Body of pancreas (tissue), 4 donors: ENCODE results near the gene MGLL. TPM values are rescaled to one million over a fixed set of nuclear protein-coding genes. Genes with fewer than 3 reads are reported as not detected.

Source experiments
- ATAC-seq: fragments of 150-250 bp; one replicate; pipeline ENCODE4 v1.9.1; 2016
- DNase-seq, 4 donors: peaks; one replicate each; pipeline ENCODE4 v3.0.0-alpha.2; 2019
- H3K27ac ChIP-seq, 4 donors: fragments of 200-600 bp; sonication (generic); 1 replicate in 3 of 4; 2 replicates in 1 of 4; pipeline versions ENCODE4 v1.5.1 to v1.6.1; 2016 to 2019; ENCODE audit warnings: mild to moderate bottlenecking in 1 of 4, mixed read lengths in 1 of 4, moderate library complexity in 1 of 4
- H3K27me3 ChIP-seq, 2 donors: fragments of 200-600 bp; sonication (generic); one replicate each; pipeline ENCODE4 v1.6.0; 2016; ENCODE audit warnings: mild to moderate bottlenecking in 1 of 2
- H3K36me3 ChIP-seq, 2 donors: fragments of 200-600 bp; sonication (generic); replicated peaks in 1 of 2; 2 replicates each; pipeline ENCODE4 v1.5.1; 2016; ENCODE audit warnings: low read depth in 2 of 2; ENCODE audit not compliant: insufficient read depth in 1 of 2
- H3K4me1 ChIP-seq: fragments of 200-600 bp; sonication (generic); one replicate; pipeline ENCODE4 v1.6.0; 2016
- H3K4me3 ChIP-seq, 2 donors: fragments of 200-600 bp; sonication (generic); 1 replicate in 1 of 2; 2 replicates in 1 of 2; pipeline ENCODE4 v1.5.1; 2016 to 2019
- H3K9me3 ChIP-seq, 3 donors: fragments of 200-600 bp; sonication (generic); 1 replicate in 2 of 3; 2 replicates in 1 of 3; pipeline ENCODE4 v1.5.1; 2016
- CTCF ChIP-seq, 7 experiments: fragments of 450-650 bp in 4 of 7; fragments of 200-600 bp in 3 of 7; sonication (generic) in 3 of 7; IDR thresholded peaks; one replicate each; pipeline ENCODE4 v1.5.1; 2016 to 2019; ENCODE audit warnings: antibody characterized with exemption in 7 of 7
- POLR2A ChIP-seq, 3 donors: fragments of 450-650 bp; IDR thresholded peaks; one replicate each; pipeline ENCODE4 v1.6.1; 2016; ENCODE audit warnings: antibody characterized with exemption in 3 of 3, mild to moderate bottlenecking in 2 of 3
- WGBS, 2 donors: methylation state at CpG; one replicate each; pipeline ENCODE4 v1.1.5; 2017; 5-methylcytosine and 5-hydroxymethylcytosine counted together
- intact Hi-C: fragments of 100-400 bp; cut with DNase I; formaldehyde crosslinking; loops from one replicate; pipeline ENCODE4 v1.15.1; 2023
- total RNA-seq, 2 donors: library from RNA; depleted of rRNA; stranded (reverse); fragments of >200 nt; gene quantifications; one replicate each; pipeline ENCODE4 v1.1.0, GENCODE V29; 2016

The MGLL gene
- total RNA-seq, 2 donors from 2014 or later: 14.8 to 20.2 TPM

GRCh38 chr3:127687228-127687737, 135.0 kb downstream of the MGLL start:
- no peak for DNase-seq
- ATAC-seq: no peak
- H3K27me3 ChIP-seq: no peaks in the 10 kb centered on the region
- H3K9me3 ChIP-seq: no peaks in the 10 kb centered on the region
- H3K4me1 ChIP-seq: no peaks in the 10 kb centered on the region
- no peak overlapping the region for H3K4me3 ChIP-seq
- TF ChIP-seq POLR2A (IDR thresholded peaks at IDR 0.05) (no peak), CTCF (IDR thresholded peaks at IDR 0.05) (no peak)
- no peaks in the 10 kb centered on the region for H3K36me3 ChIP-seq
- 81 to 90% methylated on average over 2 of the region's 2 CpGs for WGBS, 2 donors
- intact Hi-C loops: loop anchor here (10.0 kb wide), 1 partner anchor 112 kb away; no protein-coding TSS in a partner anchor
- H3K27ac ChIP-seq: no peak overlapping the region

DNA sequence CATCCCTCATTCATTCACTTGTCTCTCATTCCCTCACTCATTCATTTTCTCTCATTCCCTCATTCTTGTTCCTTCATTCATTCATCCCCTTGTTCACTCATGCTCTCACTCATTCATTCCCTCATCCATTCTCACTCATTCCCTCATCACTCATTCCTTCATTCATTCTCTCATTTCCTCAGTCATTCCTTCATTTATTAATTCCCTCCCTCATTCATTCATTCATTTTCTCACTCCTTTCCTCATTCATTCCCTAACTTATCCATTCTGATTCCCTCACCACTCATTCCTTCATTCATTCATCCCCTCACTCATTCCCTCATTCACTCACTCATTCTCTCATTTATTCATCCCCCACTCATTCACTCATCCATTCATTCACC, 135.8 kb downstream of the MGLL start:
- ATAC-seq: no peak
- H3K4me1 ChIP-seq: no peaks in the 10 kb centered on the region
- no peak overlapping the region for H3K4me3 ChIP-seq
- TF ChIP-seq POLR2A (IDR thresholded peaks at IDR 0.05) (no peak), CTCF (IDR thresholded peaks at IDR 0.05) (no peak)
- H3K36me3 ChIP-seq: no peaks in the 10 kb centered on the region
- no peak overlapping the region for H3K27ac ChIP-seq
- intact Hi-C loops: loop anchor here (10.0 kb wide), 1 partner anchor 112 kb away; no protein-coding TSS in a partner anchor
- DNase-seq: no peak
- no peaks in the 10 kb centered on the region for H3K27me3 ChIP-seq
- no peaks in the 10 kb centered on the region for H3K9me3 ChIP-seq

- no peak for ATAC-seq
- 89 to 90% methylated on average over 4 of the region's 4 CpGs for WGBS, 2 donors
- no peak for DNase-seq
Measured at GRCh38 chr3:127685708-127686511, 136.4 kb downstream of the MGLL start.

GRCh38 chr3:127684871-127685707, 137.2 kb downstream of the MGLL start:
- intact Hi-C loops: loop anchor here (10.0 kb wide), 1 partner anchor 110 kb away; no protein-coding TSS in a partner anchor
- H3K36me3 ChIP-seq: no peaks in the 10 kb centered on the region
- WGBS, 2 donors: 50 to 60% methylated on average over 11 to 21 of the region's 22 CpGs
- no peaks in the 10 kb centered on the region for H3K27me3 ChIP-seq
- no peaks in the 10 kb centered on the region for H3K4me1 ChIP-seq
- H3K27ac ChIP-seq: no peak overlapping the region
- TF ChIP-seq POLR2A (IDR thresholded peaks at IDR 0.05) (no peak), CTCF (IDR thresholded peaks at IDR 0.05) (no peak)
- ATAC-seq (no peak), DNase-seq (peak in 2 of 4 donors; percentile 2 to 5)
- H3K9me3 ChIP-seq: no peaks in the 10 kb centered on the region
- no peak overlapping the region for H3K4me3 ChIP-seq

More at GRCh38 chr3:127685708-127686511, 136.4 kb downstream of the MGLL start:
- Histone ChIP-seq H3K4me1 (no peaks in the 10 kb centered on the region), H3K9me3 (no peaks in the 10 kb centered on the region), H3K4me3 (no peak overlapping the region), H3K27ac (no peak overlapping the region), H3K36me3 (no peaks in the 10 kb centered on the region), H3K27me3 (no peaks in the 10 kb centered on the region)
- intact Hi-C loops: loop anchor here (10.0 kb wide), 1 partner anchor 111 kb away; no protein-coding TSS in a partner anchor
- TF ChIP-seq POLR2A (IDR thresholded peaks at IDR 0.05): no peak
- no peak for TF ChIP-seq CTCF (IDR thresholded peaks at IDR 0.05)
